ENCODE results near the gene CYP27A1.

DNA sequence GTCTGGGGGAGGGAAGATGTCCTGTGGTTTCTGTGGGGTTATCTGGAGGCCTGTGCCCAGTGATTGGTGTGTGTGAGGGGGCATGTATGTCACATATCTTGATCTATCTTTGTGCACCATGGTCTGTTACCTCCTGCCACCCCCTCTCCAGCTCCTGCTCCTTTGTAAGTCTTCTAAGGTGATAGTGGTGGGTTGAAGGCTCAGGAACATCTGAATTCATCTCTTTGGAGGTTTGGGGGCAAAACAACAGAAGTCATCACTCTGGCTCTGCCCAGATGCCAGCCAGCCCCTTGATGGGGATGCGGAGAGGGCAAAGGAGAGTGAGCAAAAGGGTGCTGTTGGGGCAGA lies 74.9 kb downstream of the CYP27A1 start:
- TF ChIP-seq, protein P1, sequence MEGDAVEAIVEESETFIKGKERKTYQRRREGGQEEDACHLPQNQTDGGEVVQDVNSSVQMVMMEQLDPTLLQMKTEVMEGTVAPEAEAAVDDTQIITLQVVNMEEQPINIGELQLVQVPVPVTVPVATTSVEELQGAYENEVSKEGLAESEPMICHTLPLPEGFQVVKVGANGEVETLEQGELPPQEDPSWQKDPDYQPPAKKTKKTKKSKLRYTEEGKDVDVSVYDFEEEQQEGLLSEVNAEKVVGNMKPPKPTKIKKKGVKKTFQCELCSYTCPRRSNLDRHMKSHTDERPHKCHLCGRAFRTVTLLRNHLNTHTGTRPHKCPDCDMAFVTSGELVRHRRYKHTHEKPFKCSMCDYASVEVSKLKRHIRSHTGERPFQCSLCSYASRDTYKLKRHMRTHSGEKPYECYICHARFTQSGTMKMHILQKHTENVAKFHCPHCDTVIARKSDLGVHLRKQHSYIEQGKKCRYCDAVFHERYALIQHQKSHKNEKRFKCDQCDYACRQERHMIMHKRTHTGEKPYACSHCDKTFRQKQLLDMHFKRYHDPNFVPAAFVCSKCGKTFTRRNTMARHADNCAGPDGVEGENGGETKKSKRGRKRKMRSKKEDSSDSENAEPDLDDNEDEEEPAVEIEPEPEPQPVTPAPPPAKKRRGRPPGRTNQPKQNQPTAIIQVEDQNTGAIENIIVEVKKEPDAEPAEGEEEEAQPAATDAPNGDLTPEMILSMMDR (IDR thresholded peaks at IDR 0.05): no peak
- no peak for TF ChIP-seq POLR2AphosphoS5 (IDR thresholded peaks at IDR 0.05)
- TF ChIP-seq POLR2A (IDR thresholded peaks at IDR 0.05): no peak
